HepG2 (cell line): ENCODE results near the gene RAB3B. TPM values are rescaled to one million over a fixed set of nuclear protein-coding genes. Genes with fewer than 3 reads are reported as not detected.

ENCODE experiments used
- CCDC6 ChIP-seq: sonication (generic); formaldehyde crosslinking; IDR thresholded peaks from 2 replicates; pipeline ENCODE4 v1.8.1; 2022; ENCODE audit warnings: mild to moderate bottlenecking, missing genetic modification reagents, moderate library complexity
- ERF ChIP-seq: IDR thresholded peaks from 2 replicates; pipeline ENCODE4 v1.6.1; 2018; ENCODE audit warnings: missing biosample characterization, missing genetic modification reagents
- FOXA3 ChIP-seq: IDR thresholded peaks from 2 replicates; pipeline ENCODE4 v1.6.1; 2016; ENCODE audit warnings: missing genetic modification reagents, missing compliant biosample characterization
- GATA4 ChIP-seq: sonication (generic); IDR thresholded peaks from 2 replicates; pipeline ENCODE4 v1.6.1; 2016; ENCODE audit warnings: antibody characterized with exemption, low read depth, borderline replicate concordance
- HOXA7 ChIP-seq: sonication (generic); formaldehyde crosslinking; IDR thresholded peaks from 2 replicates; pipeline ENCODE4 v1.8.1; 2022; ENCODE audit warnings: mild to moderate bottlenecking, missing genetic modification reagents, moderate library complexity
- NFYB ChIP-seq: sonication (generic); formaldehyde crosslinking; IDR thresholded peaks from 2 replicates; pipeline ENCODE4 v1.4.0; 2020; ENCODE audit warnings: missing genetic modification reagents
- SOX6 ChIP-seq, 2 experiments: fragments of 450-650 bp in 1 of 2; sonication (generic) in 1 of 2; formaldehyde crosslinking in 1 of 2; IDR thresholded peaks; 2 replicates each; pipeline versions ENCODE4 v1.4.0 to v1.6.1; 2017 to 2020; ENCODE audit warnings: antibody characterized with exemption in 1 of 2, mild to moderate bottlenecking in 1 of 2, missing genetic modification reagents in 1 of 2
- SRF ChIP-seq: IDR thresholded peaks from 2 replicates; pipeline ENCODE4 v1.6.1; 2011; ENCODE audit warnings: mild to moderate bottlenecking, low read depth, low read length, moderate library complexity
- TBL1XR1 ChIP-seq: fragments of 150-350 bp; IDR thresholded peaks from 2 replicates; pipeline ENCODE4 v1.6.1; 2014; ENCODE audit warnings: borderline replicate concordance, low read length; ENCODE audit not compliant: partially characterized antibody
- ZFP62 ChIP-seq: sonication (generic); formaldehyde crosslinking; IDR thresholded peaks from 2 replicates; pipeline ENCODE4 v1.4.0; 2020; ENCODE audit warnings: missing genetic modification reagents
- ZIK1 ChIP-seq: sonication (generic); formaldehyde crosslinking; IDR thresholded peaks from 2 replicates; pipeline ENCODE4 v1.5.0; 2020; ENCODE audit warnings: mild to moderate bottlenecking, low read depth, missing genetic modification reagents, borderline replicate concordance
- ZNF224 ChIP-seq: sonication (generic); formaldehyde crosslinking; IDR thresholded peaks from 2 replicates; pipeline ENCODE4 v1.5.0; 2020; ENCODE audit warnings: mild to moderate bottlenecking, missing genetic modification reagents
- ZNF282 ChIP-seq: fragments of 450-650 bp; IDR thresholded peaks from 2 replicates; pipeline ENCODE4 v1.6.1; 2018; ENCODE audit not compliant: partially characterized antibody
- ZNF3 ChIP-seq: IDR thresholded peaks from 2 replicates; pipeline ENCODE4 v1.7.0; 2017; ENCODE audit warnings: inconsistent platforms
- ZNF430 ChIP-seq: sonication (generic); formaldehyde crosslinking; IDR thresholded peaks from 2 replicates; pipeline ENCODE4 v1.9.0; 2021; ENCODE audit warnings: mild to moderate bottlenecking, missing genetic modification reagents
- ZNF441 ChIP-seq: sonication (generic); formaldehyde crosslinking; IDR thresholded peaks from 2 replicates; pipeline ENCODE4 v1.7.0; 2021; ENCODE audit warnings: missing genetic modification reagents, borderline replicate concordance
- ZNF496 ChIP-seq: sonication (generic); formaldehyde crosslinking; IDR thresholded peaks from 2 replicates; pipeline ENCODE4 v1.8.1; 2023; ENCODE audit warnings: mild to moderate bottlenecking, moderate library complexity, missing genetic modification reagents; ENCODE audit not compliant: insufficient replicate concordance
- ZNF629 ChIP-seq: sonication (generic); formaldehyde crosslinking; conservative IDR thresholded peaks from 2 replicates; pipeline ENCODE4 v1.5.0; 2020; ENCODE audit warnings: missing genetic modification reagents
- ZNF720 ChIP-seq: sonication (generic); formaldehyde crosslinking; IDR thresholded peaks from 2 replicates; pipeline ENCODE4 v1.4.0; 2020; ENCODE audit warnings: missing genetic modification reagents
- ZNF773 ChIP-seq: sonication (generic); formaldehyde crosslinking; IDR thresholded peaks from 2 replicates; pipeline ENCODE4 v1.4.0; 2020; ENCODE audit warnings: missing genetic modification reagents, borderline replicate concordance
- polyA plus RNA-seq, 8 experiments: library from polyadenylated mRNA; depleted of rRNA in 3 of 8; stranded (reverse) in 7 of 8; unstranded in 1 of 8; fragments of >200 nt; fragmentation: Illumina TruSeq in 4 of 8; extraction: Trizol in 4 of 8; gene quantifications; 2 replicates each; pipeline versions ENCODE4 v1.2.1 to v1.2.3, GENCODE V29; 2011 to 2016; ENCODE audit warnings: low read depth in 4 of 8, missing spikeins in 1 of 8, mixed read lengths in 1 of 8; ENCODE audit not compliant: insufficient read depth in 1 of 8
- total RNA-seq, 5 experiments: library from RNA; depleted of rRNA; stranded (reverse); fragments of >200 nt; fragmentation: Illumina TruSeq; extraction: Trizol; gene quantifications; 2 replicates each; pipeline ENCODE4 v1.2.3, GENCODE V29; 2016; ENCODE audit warnings: low read depth in 1 of 5
- TF ChIP-seq, protein P1 (sequence below): sonication (generic); formaldehyde crosslinking; IDR thresholded peaks from 2 replicates; pipeline ENCODE4 v1.5.1; 2020; ENCODE audit warnings: mild to moderate bottlenecking, moderate library complexity, missing genetic modification reagents
- TF ChIP-seq, protein P2 (sequence below): sonication (generic); formaldehyde crosslinking; IDR thresholded peaks from 2 replicates; pipeline ENCODE4 v1.5.0; 2020; ENCODE audit warnings: mild to moderate bottlenecking, missing genetic modification reagents, moderate library complexity
- TF ChIP-seq, protein P3 (sequence below): sonication (generic); formaldehyde crosslinking; IDR thresholded peaks from 2 replicates; pipeline ENCODE4 v1.4.0; 2020; ENCODE audit warnings: missing genetic modification reagents
- TF ChIP-seq, protein P4 (sequence below): sonication (generic); formaldehyde crosslinking; IDR thresholded peaks from 2 replicates; pipeline ENCODE4 v1.8.1; 2023; ENCODE audit warnings: mild to moderate bottlenecking, inconsistent platforms, moderate library complexity, missing genetic modification reagents, borderline replicate concordance

RAB3B gene
- total and polyA plus RNA-seq, 2 of the 13 experiments (the other 11 are each of a cell fraction or from before 2014, with no cell fraction given) = 1.0 to 1.2 TPM

DNA sequence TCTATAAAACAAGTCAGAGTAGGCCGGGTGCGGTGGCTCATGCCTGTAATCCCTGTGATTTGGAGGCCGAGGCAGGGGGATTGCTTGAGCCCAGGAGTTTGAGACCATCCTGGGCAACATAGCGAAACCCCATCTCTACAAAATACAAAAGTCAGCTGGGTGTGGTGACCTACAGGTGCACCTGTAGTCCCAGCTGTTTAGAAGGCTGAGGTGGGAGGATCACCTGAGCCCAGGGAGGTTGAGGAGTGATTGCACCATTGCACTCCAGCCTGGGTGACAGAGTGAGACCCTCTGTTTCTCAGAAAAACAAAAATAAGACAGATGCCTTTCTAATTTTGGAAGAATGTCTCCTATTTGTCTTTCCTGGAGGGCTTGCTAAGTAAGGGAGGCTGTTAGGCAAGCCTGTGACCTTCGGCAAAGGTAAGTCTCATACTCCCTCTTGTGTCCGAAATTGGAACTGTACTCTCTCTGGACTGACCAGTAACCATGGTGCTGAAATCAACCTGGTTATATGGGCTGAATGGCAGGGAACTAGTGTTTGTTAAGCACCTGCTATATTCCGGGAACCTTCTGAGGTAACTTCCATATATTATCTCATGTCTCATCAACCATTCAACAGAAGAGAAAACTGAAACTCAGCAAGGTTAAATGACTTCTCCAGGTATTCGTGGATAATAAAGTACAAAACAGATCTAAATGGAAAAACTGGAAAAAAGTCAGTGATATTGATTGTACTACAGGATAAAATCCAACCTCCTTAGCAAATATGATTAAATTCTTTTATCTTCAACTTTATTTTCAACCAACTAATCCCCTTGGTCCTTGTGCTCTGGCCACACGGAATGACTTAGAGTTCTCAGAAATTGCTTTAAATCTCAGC lies 11.8 kb upstream of the RAB3B start (continued):
- TF ChIP-seq, protein P1, sequence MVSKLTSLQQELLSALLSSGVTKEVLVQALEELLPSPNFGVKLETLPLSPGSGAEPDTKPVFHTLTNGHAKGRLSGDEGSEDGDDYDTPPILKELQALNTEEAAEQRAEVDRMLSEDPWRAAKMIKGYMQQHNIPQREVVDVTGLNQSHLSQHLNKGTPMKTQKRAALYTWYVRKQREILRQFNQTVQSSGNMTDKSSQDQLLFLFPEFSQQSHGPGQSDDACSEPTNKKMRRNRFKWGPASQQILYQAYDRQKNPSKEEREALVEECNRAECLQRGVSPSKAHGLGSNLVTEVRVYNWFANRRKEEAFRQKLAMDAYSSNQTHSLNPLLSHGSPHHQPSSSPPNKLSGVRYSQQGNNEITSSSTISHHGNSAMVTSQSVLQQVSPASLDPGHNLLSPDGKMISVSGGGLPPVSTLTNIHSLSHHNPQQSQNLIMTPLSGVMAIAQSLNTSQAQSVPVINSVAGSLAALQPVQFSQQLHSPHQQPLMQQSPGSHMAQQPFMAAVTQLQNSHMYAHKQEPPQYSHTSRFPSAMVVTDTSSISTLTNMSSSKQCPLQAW (CRISPR knock-in tag) = no peak
- TF ChIP-seq, protein P2, sequence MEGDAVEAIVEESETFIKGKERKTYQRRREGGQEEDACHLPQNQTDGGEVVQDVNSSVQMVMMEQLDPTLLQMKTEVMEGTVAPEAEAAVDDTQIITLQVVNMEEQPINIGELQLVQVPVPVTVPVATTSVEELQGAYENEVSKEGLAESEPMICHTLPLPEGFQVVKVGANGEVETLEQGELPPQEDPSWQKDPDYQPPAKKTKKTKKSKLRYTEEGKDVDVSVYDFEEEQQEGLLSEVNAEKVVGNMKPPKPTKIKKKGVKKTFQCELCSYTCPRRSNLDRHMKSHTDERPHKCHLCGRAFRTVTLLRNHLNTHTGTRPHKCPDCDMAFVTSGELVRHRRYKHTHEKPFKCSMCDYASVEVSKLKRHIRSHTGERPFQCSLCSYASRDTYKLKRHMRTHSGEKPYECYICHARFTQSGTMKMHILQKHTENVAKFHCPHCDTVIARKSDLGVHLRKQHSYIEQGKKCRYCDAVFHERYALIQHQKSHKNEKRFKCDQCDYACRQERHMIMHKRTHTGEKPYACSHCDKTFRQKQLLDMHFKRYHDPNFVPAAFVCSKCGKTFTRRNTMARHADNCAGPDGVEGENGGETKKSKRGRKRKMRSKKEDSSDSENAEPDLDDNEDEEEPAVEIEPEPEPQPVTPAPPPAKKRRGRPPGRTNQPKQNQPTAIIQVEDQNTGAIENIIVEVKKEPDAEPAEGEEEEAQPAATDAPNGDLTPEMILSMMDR (CRISPR knock-in tag) = peak; percentile 92
- no peak for TF ChIP-seq SRF
- no peak for TF ChIP-seq HOXA7 (CRISPR knock-in tag)
- TF ChIP-seq ZNF629 (CRISPR knock-in tag) = no peak
- TF ChIP-seq ZNF496 (CRISPR knock-in tag) = no peak
- no peak for TF ChIP-seq ZIK1
- no peak for TF ChIP-seq NFYB (CRISPR knock-in tag)
- 0 out of 2 replicates have a peak, but pooled peaks have one; percentile 47 for TF ChIP-seq ERF (CRISPR knock-in tag)
- TF ChIP-seq ZNF224 (CRISPR knock-in tag) = no peak
- TF ChIP-seq ZNF3 (CRISPR knock-in tag) = no peak
- TF ChIP-seq ZNF720 = no peak
- TF ChIP-seq ZNF441 (CRISPR knock-in tag) = no peak
- 0 out of 2 replicates have a peak, but pooled peaks have one; percentile 26 for TF ChIP-seq ZNF430 (CRISPR knock-in tag)
- TF ChIP-seq, protein P3, sequence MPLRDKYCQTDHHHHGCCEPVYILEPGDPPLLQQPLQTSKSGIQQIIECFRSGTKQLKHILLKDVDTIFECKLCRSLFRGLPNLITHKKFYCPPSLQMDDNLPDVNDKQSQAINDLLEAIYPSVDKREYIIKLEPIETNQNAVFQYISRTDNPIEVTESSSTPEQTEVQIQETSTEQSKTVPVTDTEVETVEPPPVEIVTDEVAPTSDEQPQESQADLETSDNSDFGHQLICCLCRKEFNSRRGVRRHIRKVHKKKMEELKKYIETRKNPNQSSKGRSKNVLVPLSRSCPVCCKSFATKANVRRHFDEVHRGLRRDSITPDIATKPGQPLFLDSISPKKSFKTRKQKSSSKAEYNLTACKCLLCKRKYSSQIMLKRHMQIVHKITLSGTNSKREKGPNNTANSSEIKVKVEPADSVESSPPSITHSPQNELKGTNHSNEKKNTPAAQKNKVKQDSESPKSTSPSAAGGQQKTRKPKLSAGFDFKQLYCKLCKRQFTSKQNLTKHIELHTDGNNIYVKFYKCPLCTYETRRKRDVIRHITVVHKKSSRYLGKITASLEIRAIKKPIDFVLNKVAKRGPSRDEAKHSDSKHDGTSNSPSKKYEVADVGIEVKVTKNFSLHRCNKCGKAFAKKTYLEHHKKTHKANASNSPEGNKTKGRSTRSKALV (CRISPR knock-in tag) = peak; percentile 36; the same call in 1 of the 2 replicates
- no peak for TF ChIP-seq ZNF282
- no peak for TF ChIP-seq ZFP62 (CRISPR knock-in tag)
- TF ChIP-seq FOXA3 (CRISPR knock-in tag) = no peak; the same call in 1 of the 2 replicates
- no peak for TF ChIP-seq CCDC6
- no peak for TF ChIP-seq SOX6 (IDR thresholded peaks at IDR 0.05)
- peak; percentile 25; the same call in 1 of the 2 replicates for TF ChIP-seq SOX6 (CRISPR knock-in tag; IDR thresholded peaks at IDR 0.05)
- no peak for TF ChIP-seq GATA4
- TF ChIP-seq TBL1XR1 = no peak
- TF ChIP-seq ZNF773 (CRISPR knock-in tag) = no peak
- TF ChIP-seq, protein P4, sequence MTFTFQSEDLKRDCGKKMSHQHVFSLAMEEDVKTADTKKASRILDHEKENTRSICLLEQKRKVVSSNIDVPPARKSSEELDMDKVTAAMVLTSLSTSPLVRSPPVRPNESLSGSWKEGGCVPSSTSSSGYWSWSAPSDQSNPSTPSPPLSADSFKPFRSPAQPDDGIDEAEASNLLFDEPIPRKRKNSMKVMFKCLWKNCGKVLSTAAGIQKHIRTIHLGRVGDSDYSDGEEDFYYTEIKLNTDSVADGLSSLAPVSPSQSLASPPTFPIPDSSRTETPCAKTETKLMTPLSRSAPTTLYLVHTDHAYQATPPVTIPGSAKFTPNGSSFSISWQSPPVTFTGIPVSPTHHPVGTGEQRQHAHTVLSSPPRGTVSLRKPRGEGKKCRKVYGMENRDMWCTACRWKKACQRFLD (CRISPR knock-in tag) = no peak
